ENCODE data around the gene UNC119. TPM values are rescaled to one million over a fixed set of nuclear protein-coding genes. Genes with fewer than 3 reads are reported as not detected.

The UNC119 gene
- total RNA-seq, 1 donor from 2014 or later: 61.4 TPM

GRCh38 chr17:28580959-28581358 is 28.5 kb upstream of the UNC119 start:
- H3K4me3 ChIP-seq: no peak overlapping the region
- H3K4me1 ChIP-seq: no peaks in the 10 kb centered on the region
- Mint-ChIP-seq H3K4me1 (peaks cover 11% of the 10 kb centered on the region), H3K36me3 (peaks cover 32% of the 10 kb centered on the region), H3K27me3 (ENCODE audit: insufficient read depth, low read depth) (peaks cover 4% of the 10 kb centered on the region), H3K9me3 (no peaks in the 10 kb centered on the region), H3K27ac (no peak overlapping the region), H3K4me3 (no peak overlapping the region)
- H3F3A ChIP-seq (ENCODE audit: low read depth): peaks cover 28% of the 10 kb centered on the region
- H2AFZ ChIP-seq (replicated peaks): no peak overlapping the region
- DNase-seq (ENCODE audit: low spot score): no peak
- H3K36me3 ChIP-seq: peaks cover 15% of the 10 kb centered on the region
- H3K27ac ChIP-seq: no peak overlapping the region
- H4K20me1 ChIP-seq (ENCODE audit: low read depth): peaks cover 22% of the 10 kb centered on the region
- H3K27me3 ChIP-seq: peaks cover 3% of the 10 kb centered on the region
- no peaks in the 10 kb centered on the region for H3K9me3 ChIP-seq (ENCODE audit: low read depth)
- H3K79me2 ChIP-seq (ENCODE audit: low read depth): no peaks in the 10 kb centered on the region
- TF ChIP-seq CTCF (IDR thresholded peaks at IDR 0.05) (no peak), EZH2phosphoT487 (IDR thresholded peaks at IDR 0.05) (no peak), EZH2 (IDR thresholded peaks at IDR 0.05) (no peak)
- no peak overlapping the region for H3K9ac ChIP-seq
- no peak overlapping the region for H3K4me2 ChIP-seq

GRCh38 chr17:28579526-28579925 is 27.1 kb upstream of the UNC119 start:
- H3K27ac Mint-ChIP-seq: no peak overlapping the region
- TF ChIP-seq EZH2 (IDR thresholded peaks at IDR 0.05) (no peak), EZH2phosphoT487 (IDR thresholded peaks at IDR 0.05) (no peak), CTCF (IDR thresholded peaks at IDR 0.05) (no peak)
- H3K4me3 Mint-ChIP-seq: no peak overlapping the region
- Histone ChIP-seq H4K20me1 (ENCODE audit: low read depth) (peaks cover 22% of the 10 kb centered on the region), H3K27ac (no peak overlapping the region), H3K79me2 (ENCODE audit: low read depth) (no peaks in the 10 kb centered on the region), H3K9ac (no peak overlapping the region), H2AFZ (replicated peaks) (no peak overlapping the region), H3K27me3 (peaks cover 11% of the 10 kb centered on the region), H3K36me3 (peaks cover 8% of the 10 kb centered on the region), H3K4me1 (no peaks in the 10 kb centered on the region), H3K4me3 (no peak overlapping the region), H3K9me3 (ENCODE audit: low read depth) (no peaks in the 10 kb centered on the region), H3K4me2 (no peak overlapping the region), H3F3A (ENCODE audit: low read depth) (peaks cover 28% of the 10 kb centered on the region)
- H3K27me3 Mint-ChIP-seq (ENCODE audit: insufficient read depth, low read depth): peaks cover 7% of the 10 kb centered on the region
- no peaks in the 10 kb centered on the region for H3K9me3 Mint-ChIP-seq
- peaks cover 12% of the 10 kb centered on the region for H3K4me1 Mint-ChIP-seq
- DNase-seq (ENCODE audit: low spot score): no peak
- H3K36me3 Mint-ChIP-seq: peaks cover 26% of the 10 kb centered on the region

GRCh38 chr17:28578246-28579195 is 26.1 kb upstream of the UNC119 start:
- Mint-ChIP-seq H3K27ac (no peak overlapping the region), H3K36me3 (peaks cover 23% of the 10 kb centered on the region), H3K4me1 (peaks cover 12% of the 10 kb centered on the region), H3K9me3 (no peaks in the 10 kb centered on the region), H3K27me3 (ENCODE audit: insufficient read depth, low read depth) (peaks cover 9% of the 10 kb centered on the region), H3K4me3 (no peak overlapping the region)
- Histone ChIP-seq H3K36me3 (peaks cover 7% of the 10 kb centered on the region), H2AFZ (replicated peaks) (no peak overlapping the region), H3F3A (ENCODE audit: low read depth) (peaks cover 28% of the 10 kb centered on the region), H3K9ac (no peak overlapping the region), H3K4me3 (no peak overlapping the region), H3K4me1 (no peaks in the 10 kb centered on the region), H3K9me3 (ENCODE audit: low read depth) (no peaks in the 10 kb centered on the region), H3K79me2 (ENCODE audit: low read depth) (no peaks in the 10 kb centered on the region), H3K27me3 (peaks cover 11% of the 10 kb centered on the region), H4K20me1 (ENCODE audit: low read depth) (peaks cover 22% of the 10 kb centered on the region), H3K4me2 (no peak overlapping the region), H3K27ac (no peak overlapping the region)
- no peak for DNase-seq (ENCODE audit: low spot score)
- TF ChIP-seq EZH2 (IDR thresholded peaks at IDR 0.05): no peak
- no peak for TF ChIP-seq CTCF (IDR thresholded peaks at IDR 0.05)

All from neural progenitor cell (in vitro differentiated cells).